GOT3 (cell line): ENCODE measurements around the gene OPN5.

Experiments used
- DNase-seq: peaks from one replicate; lab custom pipeline; 2025; ENCODE audit warnings: mixed read lengths; lab: John Stamatoyannopoulos, UW

The OPN5 gene

GRCh38 chr6:47859175-47859574 lies 77.3 kb downstream of the OPN5 start:
- no peak for DNase-seq

DNA sequence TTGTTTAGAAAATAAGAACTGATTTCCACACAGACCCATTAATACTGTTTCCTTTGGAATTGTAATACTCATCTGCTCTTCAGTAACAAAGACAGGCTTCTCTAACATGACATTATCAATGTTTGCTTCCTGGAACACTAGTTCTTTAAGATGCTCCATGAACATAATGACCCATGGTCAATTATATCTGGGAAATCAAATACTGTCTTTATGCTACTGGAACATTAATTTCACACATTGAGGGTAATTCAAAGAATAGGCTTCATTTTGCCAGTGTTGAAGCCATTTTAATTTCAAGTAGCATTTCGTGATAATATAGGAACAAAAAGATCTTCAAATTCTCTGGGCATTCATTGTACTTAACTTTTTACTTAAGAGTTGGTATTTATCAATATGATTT lies 80.9 kb downstream of the OPN5 start:
- no peak for DNase-seq

- DNase-seq = no peak
These were observed 83.4 kb downstream of the OPN5 start for GRCh38 chr6:47865206-47865605.

DNA sequence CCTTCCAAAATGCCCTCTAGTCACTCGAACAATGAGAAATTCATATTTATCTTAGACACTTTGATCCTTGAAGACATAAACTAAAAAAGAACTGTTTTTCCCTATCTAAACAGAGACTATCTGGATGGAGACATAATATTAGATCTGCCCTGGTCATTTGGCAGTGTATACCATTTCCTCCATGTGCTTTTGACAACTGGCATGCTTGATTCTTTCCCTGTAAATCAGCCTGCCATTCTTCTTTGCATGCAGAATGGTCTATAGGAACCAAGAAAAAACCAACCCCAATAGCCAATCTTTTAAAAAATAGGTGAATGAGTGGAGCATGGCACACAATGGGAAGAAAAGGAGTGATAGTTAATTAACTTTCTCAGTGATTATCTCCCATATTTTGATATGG lies 93.8 kb downstream of the OPN5 start:
- no peak for DNase-seq
